Activated CD4-positive, alpha-beta memory T cell treated with anti-CD3 and anti-CD28 coated beads for 36 hours (primary cell): Measurements from ENCODE around the gene CASP5. TPM values are rescaled to one million over a fixed set of nuclear protein-coding genes. Genes with fewer than 3 reads are reported as not detected.
"Not testable (repeated sequence)": the region's sequence is repeated elsewhere in the genome, so short reads cannot be mapped to it uniquely, and the experiment has no call there.

Experiments used
- CTCF ChIA-PET: fragments of 350-600 bp; sonication (Branson Sonifier 250); formaldehyde crosslinking; loops from one replicate; lab custom pipeline; 2021; ENCODE audit warnings: antibody characterized with exemption, inconsistent platforms; lab: Charles Lee
- POLR2A ChIA-PET: fragments of 350-600 bp; sonication (Branson Sonifier 250); formaldehyde crosslinking; loops from one replicate; lab custom pipeline; 2021; ENCODE audit warnings: antibody characterized with exemption; lab: Charles Lee
- DNase-seq: peaks from one replicate; pipeline ENCODE4 v3.0.0-alpha.2; 2020
- H3K27ac Mint-ChIP-seq: one replicate; pipeline ENCODE4 v1.8.0; 2021; ENCODE audit warnings: mixed read lengths
- H3K27me3 Mint-ChIP-seq: one replicate; pipeline ENCODE4 v1.8.0; 2021; ENCODE audit warnings: mixed read lengths
- H3K36me3 Mint-ChIP-seq: one replicate; pipeline ENCODE4 v1.8.0; 2021; ENCODE audit warnings: mixed read lengths
- H3K4me1 Mint-ChIP-seq: one replicate; pipeline ENCODE4 v1.8.0; 2021; ENCODE audit warnings: low read depth, mixed read lengths
- H3K4me3 Mint-ChIP-seq: one replicate; pipeline ENCODE4 v1.8.0; 2021; ENCODE audit warnings: mild to moderate bottlenecking, mixed read lengths
- H3K9me3 Mint-ChIP-seq: one replicate; pipeline ENCODE4 v1.8.0; 2021; ENCODE audit warnings: mixed read lengths
- intact Hi-C: fragments of 100-400 bp; cut with micrococcal nuclease; formaldehyde crosslinking; loops from one replicate; pipeline ENCODE4 v1.15.1; 2023
- total RNA-seq, 2 experiments: library from RNA; stranded (reverse); gene quantifications; one replicate each; pipeline ENCODE4 v1.2.3, GENCODE V29; 2021

The CASP5 gene
- not detected for total RNA-seq

DNA sequence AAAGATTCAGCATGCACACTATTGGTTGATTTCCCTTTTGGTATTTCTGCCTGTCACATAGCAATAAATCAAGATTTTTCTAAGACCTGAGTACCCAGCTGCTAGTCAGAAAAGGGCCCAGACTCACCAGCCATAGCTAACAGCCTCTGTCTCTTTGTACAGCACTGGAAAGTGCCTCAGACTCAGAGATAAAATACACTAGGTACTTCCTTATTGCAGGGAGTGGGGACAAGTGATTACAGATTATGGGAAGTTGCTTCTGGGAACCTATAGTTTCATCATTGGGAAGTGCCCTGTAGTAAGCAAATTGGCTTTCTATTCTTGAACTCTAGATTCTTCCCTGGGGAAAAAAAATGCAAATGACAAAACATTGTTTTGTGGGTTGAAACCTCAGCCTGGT, at the start of gene CASP5:
Gene CASP5, minus strand, starts transcription at position 166 of the 400 bp plus-strand sequence. Its CDS starts 32 bp downstream, at position 134.
- no peak within 1 kb of the TSS for H3K4me3 Mint-ChIP-seq
- no peaks in the 10 kb centered on the region for H3K27me3 Mint-ChIP-seq
- peaks cover 14% of the 10 kb centered on the region for H3K4me1 Mint-ChIP-seq
- ChIA-PET POLR2A (no interaction called here), CTCF (no interaction called here)
- H3K9me3 Mint-ChIP-seq, result no peaks in the 10 kb centered on the region
- intact Hi-C loops, result no loop called here
- H3K27ac Mint-ChIP-seq, result no peak within 1 kb of the TSS
- peaks cover 16% of the 10 kb centered on the region for H3K36me3 Mint-ChIP-seq
- DNase-seq, result no peak

DNA sequence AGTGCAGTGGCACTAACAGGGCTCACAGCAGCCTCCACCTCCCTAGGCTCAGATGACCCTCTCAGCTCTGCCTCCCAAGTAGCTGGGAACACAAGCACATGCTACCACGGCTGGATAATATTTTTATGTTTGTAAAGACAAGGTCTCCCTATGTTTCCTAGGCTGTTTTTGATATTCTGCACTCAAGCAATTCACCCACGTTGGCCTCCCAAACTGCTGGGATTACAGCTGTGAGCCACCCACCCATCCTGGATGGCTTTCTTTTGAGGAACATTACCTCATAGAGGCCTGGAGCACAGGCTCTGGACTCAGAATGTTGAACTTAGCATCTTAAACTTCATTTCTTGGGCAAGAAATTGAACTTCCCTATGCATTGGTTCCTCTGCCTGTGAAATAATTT, 49.1 kb upstream of the CASP5 start:
- CTCF ChIA-PET, POLR2A ChIA-PET, intact Hi-C loops, H3K27ac Mint-ChIP-seq, H3K9me3 Mint-ChIP-seq, H3K27me3 Mint-ChIP-seq, DNase-seq, H3K36me3 Mint-ChIP-seq, H3K4me3 Mint-ChIP-seq: not testable (repeated sequence)
- H3K4me1 Mint-ChIP-seq, result peaks cover 38% of the 10 kb centered on the region

DNA sequence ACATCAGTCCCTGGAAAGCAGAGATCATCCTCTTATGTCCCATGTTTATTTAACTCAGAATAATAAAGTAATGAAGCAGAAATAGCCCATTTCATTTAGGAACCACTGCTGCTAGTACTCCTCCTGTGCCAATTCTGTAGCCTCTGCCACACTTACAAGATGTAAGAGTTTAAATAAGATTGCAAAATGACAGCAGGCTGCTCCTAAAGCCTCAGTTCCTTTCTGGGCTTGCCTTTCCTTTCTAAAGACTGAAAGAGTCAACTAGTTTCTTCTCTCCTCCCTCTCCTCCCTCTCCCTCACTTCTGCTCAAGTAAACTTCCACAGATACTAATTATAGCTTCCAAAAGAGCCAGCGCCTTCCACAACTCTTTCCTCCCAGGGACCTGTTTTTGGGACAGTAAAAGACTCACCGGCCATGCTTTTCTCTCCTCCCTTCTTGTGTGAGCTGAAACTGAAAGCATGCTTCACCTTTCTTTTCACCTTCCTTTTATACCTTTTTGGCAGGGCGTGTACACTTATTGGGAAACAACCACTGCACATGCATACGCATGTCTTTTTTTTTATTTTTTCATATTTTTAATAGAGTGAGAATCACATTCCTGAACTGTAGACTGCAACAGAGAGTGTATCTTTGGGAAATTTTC, 48.2 kb upstream of the CASP5 start:
- H3K27ac Mint-ChIP-seq, result peak overlapping the region; percentile 55
- H3K4me3 Mint-ChIP-seq, result peak overlapping the region; percentile 67
- no peaks in the 10 kb centered on the region for H3K36me3 Mint-ChIP-seq
- DNase-seq, result no peak
- intact Hi-C loops, result loop anchor here (2.0 kb wide), 2 partner anchors 16 to 24 kb away; no protein-coding TSS in a partner anchor
- H3K4me1 Mint-ChIP-seq, result peaks cover 32% of the 10 kb centered on the region
- H3K9me3 Mint-ChIP-seq, result no peaks in the 10 kb centered on the region
- CTCF ChIA-PET, result interaction anchor here (0.7 kb wide), 1 partner anchor 712 kb away, joined by 3 read pairs; no protein-coding TSS in a partner anchor
- no peaks in the 10 kb centered on the region for H3K27me3 Mint-ChIP-seq
- POLR2A ChIA-PET, result no interaction called here

DNA sequence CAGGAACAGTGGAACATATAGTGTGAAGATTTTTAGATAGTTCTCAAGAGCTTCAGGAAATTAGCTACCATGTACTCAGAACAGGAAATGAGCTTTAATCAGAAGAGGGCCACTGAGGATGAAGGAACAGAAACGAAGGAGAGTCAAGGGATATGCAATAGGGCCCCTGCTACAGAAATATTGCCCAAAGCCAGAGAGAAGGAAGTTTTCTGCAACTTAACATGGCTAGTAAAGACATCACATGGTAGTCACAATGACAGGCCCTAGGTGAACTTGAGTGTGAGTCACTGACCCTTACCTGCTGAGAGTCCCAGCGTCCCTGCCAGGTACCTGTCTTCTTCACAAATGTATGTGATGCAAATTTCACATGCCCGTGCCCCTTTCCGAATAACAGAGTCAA, 47.3 kb upstream of the CASP5 start:
- Mint-ChIP-seq H3K9me3 (no peaks in the 10 kb centered on the region), H3K36me3 (no peaks in the 10 kb centered on the region), H3K4me1 (peaks cover 36% of the 10 kb centered on the region), H3K27me3 (no peaks in the 10 kb centered on the region), H3K27ac (peak overlapping the region; percentile 50), H3K4me3 (peak overlapping the region; percentile 67)
- intact Hi-C loops, result loop anchor here (2.0 kb wide), 2 partner anchors 16 to 24 kb away; no protein-coding TSS in a partner anchor
- peak; percentile 12 for DNase-seq
- ChIA-PET POLR2A (no interaction called here), CTCF (no interaction called here)

DNA sequence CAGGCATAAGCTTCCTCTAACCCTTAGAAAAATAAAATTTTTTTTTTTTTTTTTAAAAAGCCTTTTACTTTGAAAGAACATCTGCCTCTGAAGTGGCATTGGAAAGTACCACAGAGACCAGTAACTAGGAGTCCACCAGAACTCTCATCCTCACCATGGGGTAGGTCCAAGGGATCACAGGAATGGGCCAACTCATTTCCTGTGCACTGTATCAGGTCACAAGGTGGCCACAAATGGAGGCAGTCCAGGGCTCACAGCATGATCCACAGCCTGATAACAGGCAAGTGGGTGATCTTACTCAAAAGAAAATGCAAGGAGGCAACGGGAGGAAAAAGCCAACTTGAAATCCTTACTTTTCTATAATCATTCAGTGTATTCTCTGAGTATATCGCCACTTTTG, 46.8 kb upstream of the CASP5 start:
- POLR2A ChIA-PET, result interaction anchor here (0.6 kb wide), 1 partner anchor 93 kb away, joined by 3 read pairs; no protein-coding TSS in a partner anchor
- intact Hi-C loops, result loop anchor here (2.0 kb wide), 2 partner anchors 15 to 23 kb away; no protein-coding TSS in a partner anchor
- CTCF ChIA-PET, H3K27ac Mint-ChIP-seq, H3K4me3 Mint-ChIP-seq, DNase-seq, H3K27me3 Mint-ChIP-seq, H3K9me3 Mint-ChIP-seq, H3K36me3 Mint-ChIP-seq: not testable (repeated sequence)
- H3K4me1 Mint-ChIP-seq, result peaks cover 36% of the 10 kb centered on the region

DNA sequence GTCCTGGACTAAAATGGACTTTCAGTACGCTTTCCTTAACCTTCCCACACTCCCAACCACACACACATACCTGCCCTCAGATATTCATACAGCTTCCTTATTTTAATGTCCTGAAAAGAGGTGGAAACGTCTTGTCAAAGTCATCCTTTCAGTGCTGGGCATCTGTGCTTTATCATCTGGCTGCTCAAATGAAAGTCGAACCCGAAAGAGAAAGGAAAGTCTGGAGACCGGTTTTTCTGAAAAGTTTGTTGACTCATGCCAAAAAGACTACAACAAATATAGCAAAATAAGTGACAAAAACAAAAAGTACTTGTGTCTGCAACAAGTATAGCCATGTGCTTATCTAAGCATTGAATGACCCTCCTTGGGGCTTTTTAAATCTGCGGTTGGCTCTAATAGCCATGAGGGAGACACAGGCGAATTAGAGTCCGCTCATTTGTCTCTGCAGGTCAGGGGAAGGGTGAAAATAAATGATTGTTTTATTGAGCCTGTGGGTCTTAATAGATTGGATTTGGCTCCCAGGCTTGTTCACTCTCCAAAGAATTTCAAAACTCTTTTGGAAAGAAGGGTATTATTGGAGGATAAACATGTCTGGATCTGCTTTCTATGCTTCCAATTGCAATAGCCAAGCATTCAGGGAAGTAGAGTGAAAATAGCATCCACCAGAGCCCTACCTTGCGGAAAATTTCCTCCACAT, 40.4 kb upstream of the CASP5 start:
- POLR2A ChIA-PET, H3K27me3 Mint-ChIP-seq, CTCF ChIA-PET, DNase-seq, H3K9me3 Mint-ChIP-seq, H3K4me3 Mint-ChIP-seq, H3K27ac Mint-ChIP-seq, intact Hi-C loops: not testable (repeated sequence)
- H3K4me1 Mint-ChIP-seq, result peaks cover 12% of the 10 kb centered on the region
- peaks cover 19% of the 10 kb centered on the region for H3K36me3 Mint-ChIP-seq

DNA sequence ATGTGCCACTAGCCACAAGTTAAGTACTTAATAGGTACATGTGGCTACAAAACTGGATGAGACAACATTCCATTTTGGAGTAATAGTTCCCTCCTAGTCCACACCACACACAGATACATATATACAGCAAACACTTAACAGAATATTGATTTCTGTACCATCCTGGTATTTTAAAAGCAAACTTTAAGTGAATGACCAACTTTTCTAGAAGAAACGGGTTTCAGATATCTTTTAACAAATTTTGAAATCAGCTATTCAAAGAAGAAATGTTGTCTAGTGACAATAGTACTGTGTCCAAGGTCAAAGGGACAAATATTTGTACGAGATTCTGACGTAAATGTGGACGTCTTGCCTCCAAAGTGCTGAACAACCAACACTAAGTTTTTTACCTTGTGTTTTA, 34.5 kb upstream of the CASP5 start:
- CTCF ChIA-PET, result no interaction called here
- DNase-seq, result no peak
- Mint-ChIP-seq H3K4me3 (no peak overlapping the region), H3K27me3 (no peaks in the 10 kb centered on the region), H3K9me3 (no peaks in the 10 kb centered on the region), H3K4me1 (no peaks in the 10 kb centered on the region), H3K36me3 (peaks cover 7% of the 10 kb centered on the region), H3K27ac (no peak overlapping the region)
- intact Hi-C loops, result no loop called here
- POLR2A ChIA-PET, result no interaction called here

DNA sequence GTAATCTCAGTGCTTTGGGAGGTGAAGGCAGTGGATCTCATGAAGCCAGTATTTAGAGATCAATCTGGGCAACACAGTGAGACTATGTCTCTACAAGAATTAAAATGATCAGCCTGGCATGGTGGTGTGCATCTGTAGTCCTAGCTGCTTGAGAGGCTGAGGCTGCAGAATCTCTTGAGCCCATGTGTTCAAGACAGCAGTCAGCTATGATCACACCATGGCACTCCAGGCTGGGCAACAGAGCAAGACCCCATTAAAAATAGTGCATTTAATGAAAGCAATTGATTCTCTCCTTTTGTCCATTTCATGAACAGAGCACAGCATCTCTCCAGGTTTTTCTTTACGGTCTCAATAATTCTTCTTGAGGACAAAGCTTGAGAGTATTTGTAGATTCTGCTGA, 33.5 kb upstream of the CASP5 start:
- POLR2A ChIA-PET, result no interaction called here
- Mint-ChIP-seq H3K4me3 (no peak overlapping the region), H3K36me3 (peaks cover 4% of the 10 kb centered on the region), H3K27ac (no peak overlapping the region), H3K4me1 (no peaks in the 10 kb centered on the region), H3K27me3 (no peaks in the 10 kb centered on the region), H3K9me3 (no peaks in the 10 kb centered on the region)
- intact Hi-C loops, result no loop called here
- DNase-seq, result no peak
- CTCF ChIA-PET, result no interaction called here

DNA sequence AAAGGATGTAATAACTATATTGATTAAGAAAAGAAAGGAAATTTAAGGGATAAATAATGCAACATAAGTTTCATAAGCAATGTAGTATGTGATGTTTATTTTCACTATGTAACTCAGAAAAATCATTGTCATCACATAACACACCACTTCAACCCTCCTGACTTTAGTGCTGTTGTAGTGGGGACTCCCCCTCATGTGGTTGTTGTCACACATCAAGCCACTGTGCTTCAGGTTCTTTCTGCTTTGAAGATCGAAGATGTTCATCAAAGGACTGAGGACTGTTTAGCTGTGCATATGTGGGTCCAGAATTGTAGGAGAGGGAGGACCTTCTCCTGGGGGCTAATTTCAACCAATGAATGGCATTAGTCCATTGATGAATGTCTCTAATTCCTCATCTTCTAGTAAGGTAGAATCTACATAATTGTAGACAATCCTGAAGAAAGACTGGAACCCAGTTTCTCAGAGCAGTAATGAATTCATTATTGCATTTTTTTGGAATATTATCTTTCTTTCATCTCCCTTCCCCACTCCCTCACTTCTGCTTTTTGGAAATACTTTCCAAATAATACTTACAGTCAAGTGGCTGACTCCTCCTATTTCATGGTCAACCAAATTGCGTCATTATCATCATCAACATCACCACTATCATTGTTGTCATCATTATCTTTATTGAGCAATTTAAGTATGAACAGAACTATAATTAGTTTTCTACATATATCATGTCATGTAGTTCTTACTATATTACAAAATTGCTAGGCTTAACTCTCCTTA, 31.9 kb upstream of the CASP5 start:
- Mint-ChIP-seq H3K27me3 (no peaks in the 10 kb centered on the region), H3K36me3 (no peaks in the 10 kb centered on the region), H3K9me3 (no peaks in the 10 kb centered on the region), H3K27ac (no peak overlapping the region), H3K4me3 (no peak overlapping the region), H3K4me1 (no peaks in the 10 kb centered on the region)
- no peak for DNase-seq
- intact Hi-C loops, result loop anchor here (2.0 kb wide), 1 partner anchor 16 kb away; no protein-coding TSS in a partner anchor
- CTCF ChIA-PET, result no interaction called here
- POLR2A ChIA-PET, result interaction anchor here (0.6 kb wide), 1 partner anchor 763 kb away, joined by 4 read pairs; no protein-coding TSS in a partner anchor

DNA sequence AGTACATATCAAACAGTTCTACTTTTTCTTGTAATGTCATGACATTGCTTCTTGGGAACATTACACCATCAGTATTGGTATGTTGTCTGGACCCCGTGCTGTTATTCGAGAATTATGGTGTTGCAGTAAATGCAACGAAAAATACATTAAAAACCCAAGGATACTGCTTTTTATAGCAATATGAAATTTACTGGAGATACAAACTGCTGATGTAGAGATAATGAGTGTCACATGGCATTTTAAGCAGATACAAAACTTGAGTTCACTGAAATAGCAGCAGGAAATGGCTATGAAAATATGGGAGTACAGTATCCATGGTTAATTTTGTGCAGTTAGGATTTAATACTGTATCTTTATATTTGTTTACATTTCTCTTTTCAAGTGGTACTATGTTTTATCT, 29.5 kb upstream of the CASP5 start:
- Mint-ChIP-seq H3K27me3 (no peaks in the 10 kb centered on the region), H3K9me3 (no peaks in the 10 kb centered on the region), H3K4me1 (peaks cover 1% of the 10 kb centered on the region), H3K4me3 (no peak overlapping the region), H3K27ac (no peak overlapping the region), H3K36me3 (no peaks in the 10 kb centered on the region)
- intact Hi-C loops, result no loop called here
- POLR2A ChIA-PET, result no interaction called here
- CTCF ChIA-PET, result no interaction called here
- no peak for DNase-seq

DNA sequence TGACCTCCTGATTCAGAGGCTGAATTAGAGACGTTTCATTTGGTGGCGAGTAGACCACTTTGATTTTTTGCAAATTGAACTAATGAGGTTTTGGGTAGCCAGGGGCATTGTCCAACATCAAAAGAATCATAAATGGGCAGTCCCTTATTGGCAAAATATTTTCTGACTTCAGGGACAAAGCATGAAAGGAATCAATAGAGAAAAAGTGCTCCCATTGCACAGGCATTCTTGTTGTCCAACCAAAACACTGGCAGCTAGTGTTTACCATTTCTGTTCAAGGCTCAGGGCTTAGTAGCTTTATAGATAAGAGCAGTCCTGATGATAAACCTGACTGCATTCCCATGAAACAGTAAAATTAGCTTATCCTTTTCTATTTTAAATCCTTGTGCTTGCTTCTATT, 28.6 kb upstream of the CASP5 start:
- no peak for DNase-seq
- H3K27ac Mint-ChIP-seq, result no peak overlapping the region
- H3K27me3 Mint-ChIP-seq, result no peaks in the 10 kb centered on the region
- POLR2A ChIA-PET, result no interaction called here
- CTCF ChIA-PET, result no interaction called here
- no peak overlapping the region for H3K4me3 Mint-ChIP-seq
- intact Hi-C loops, result no loop called here
- H3K36me3 Mint-ChIP-seq, result no peaks in the 10 kb centered on the region
- no peaks in the 10 kb centered on the region for H3K9me3 Mint-ChIP-seq
- peaks cover 9% of the 10 kb centered on the region for H3K4me1 Mint-ChIP-seq

DNA sequence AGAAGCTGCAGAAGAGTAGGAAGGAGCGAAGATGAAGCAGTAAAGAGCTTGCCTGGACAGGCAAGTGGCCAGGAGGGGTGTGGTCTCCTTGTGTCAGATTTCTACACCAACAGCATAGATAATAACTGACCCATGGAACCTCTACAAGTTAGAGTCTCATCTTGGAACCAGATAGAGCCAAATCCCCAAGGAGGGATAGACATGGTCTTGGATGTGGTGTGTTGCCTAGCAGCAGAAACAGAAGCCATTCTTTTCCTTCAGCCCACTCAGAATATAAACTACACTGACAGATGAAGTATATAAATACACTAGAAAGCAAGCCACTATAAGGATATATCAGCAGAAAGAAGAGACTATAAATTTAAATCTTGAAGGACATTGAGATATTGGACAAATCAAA, 26.5 kb upstream of the CASP5 start:
- no peaks in the 10 kb centered on the region for H3K27me3 Mint-ChIP-seq
- no peak overlapping the region for H3K4me3 Mint-ChIP-seq
- no peak for DNase-seq
- no peak overlapping the region for H3K27ac Mint-ChIP-seq
- CTCF ChIA-PET, result no interaction called here
- no peaks in the 10 kb centered on the region for H3K9me3 Mint-ChIP-seq
- no peaks in the 10 kb centered on the region for H3K36me3 Mint-ChIP-seq
- POLR2A ChIA-PET, result no interaction called here
- intact Hi-C loops, result no loop called here
- H3K4me1 Mint-ChIP-seq, result peaks cover 25% of the 10 kb centered on the region
